CD4-positive, alpha-beta T cell treated with Interleukin-4 for 1 hour (primary cell): ENCODE results near the gene GSK3B.
A peak's percentile ranks its signal among the peaks of the same experiment; 100 is the strongest.

ENCODE experiments used
- DNase-seq, 2 donors: peaks; one replicate each; pipeline ENCODE4 v3.0.0-alpha.2; 2020 to 2022

The GSK3B gene

DNA sequence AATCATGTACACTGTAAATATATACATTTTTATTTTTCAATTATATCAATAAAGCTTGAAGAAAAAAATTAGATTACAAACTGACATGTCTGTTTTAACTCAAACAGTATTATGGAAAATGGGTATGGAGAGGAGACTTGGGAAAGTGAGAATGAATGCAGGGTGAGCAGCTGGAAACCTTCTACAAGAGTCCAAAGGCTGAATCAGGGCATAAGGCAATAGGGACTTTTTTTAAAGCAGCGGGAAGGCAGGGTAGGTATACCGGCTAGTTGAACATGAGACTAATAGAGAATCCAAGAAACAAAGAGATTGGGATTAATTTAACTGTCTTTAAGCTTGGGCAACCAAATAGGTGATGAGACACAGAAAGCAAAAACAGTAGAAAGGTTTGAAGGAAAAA lies 167.1 kb downstream of the GSK3B start:
- no peak for DNase-seq

GRCh38 chr3:119924111-119925094 lies 169.8 kb downstream of the GSK3B start:
- no peak for DNase-seq

GRCh38 chr3:119918992-119919933 lies 175.0 kb downstream of the GSK3B start:
- peak in 1 of 2 donors; percentile 13 for DNase-seq

DNA sequence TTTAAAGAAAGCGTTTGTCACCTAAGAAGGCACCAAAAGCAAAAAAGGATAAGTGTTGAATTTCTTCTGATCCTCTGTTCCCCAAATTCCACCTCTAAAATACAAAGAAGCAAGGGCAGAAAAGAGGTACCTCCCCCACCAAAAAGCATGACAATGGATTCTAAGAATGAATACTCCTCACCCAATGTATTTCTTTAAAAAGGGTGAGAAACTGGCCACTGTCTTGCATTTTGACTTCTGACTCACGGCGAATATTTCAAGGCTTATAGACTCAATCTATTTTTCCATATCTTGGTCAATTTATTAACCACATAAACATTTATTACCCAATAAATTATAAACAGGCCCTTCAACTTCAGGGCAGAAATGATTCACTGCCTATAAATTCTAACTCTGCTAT lies 181.2 kb downstream of the GSK3B start:
- no peak for DNase-seq

- no peak for DNase-seq
Observed at GRCh38 chr3:119912220-119912619, 182.0 kb downstream of the GSK3B start.

DNA sequence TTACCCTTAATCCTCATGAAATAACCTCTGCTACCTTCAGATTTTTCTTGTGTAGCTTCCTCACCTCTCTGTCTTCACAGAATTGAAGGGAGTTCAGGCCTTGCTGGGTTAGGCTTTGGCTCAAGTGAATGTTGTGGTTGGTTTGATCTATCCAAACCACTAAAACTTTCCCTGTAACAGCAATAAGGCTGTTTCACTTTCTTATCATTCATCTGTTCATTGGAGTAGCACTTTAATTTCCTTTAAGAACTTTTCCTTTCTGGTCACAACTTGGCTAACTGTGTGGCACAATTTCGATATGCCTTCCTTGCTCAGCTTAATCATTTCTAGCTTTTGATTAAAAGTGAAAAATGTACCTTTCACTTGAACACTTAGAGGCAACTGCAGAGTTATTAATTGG lies 182.5 kb downstream of the GSK3B start:
- peak in 1 of 2 donors; percentile 17 for DNase-seq

DNA sequence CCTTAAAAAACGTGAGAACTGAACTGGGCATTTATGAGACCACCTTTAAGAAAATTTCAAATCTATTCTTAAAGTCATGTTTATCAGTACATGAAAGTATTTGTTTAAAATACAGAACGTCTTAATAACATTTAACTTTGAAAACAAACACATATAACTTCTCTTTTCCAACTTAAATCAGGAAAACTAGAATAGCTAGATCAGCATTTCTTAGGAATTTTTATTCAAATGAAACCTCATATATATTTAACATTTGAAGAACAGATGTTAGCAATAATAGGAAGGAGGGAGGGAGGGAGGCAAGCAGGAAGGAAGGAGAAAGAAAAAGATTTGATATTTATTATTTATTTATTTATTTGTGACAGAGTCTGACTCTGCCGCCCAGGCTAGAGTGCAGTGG lies 192.2 kb downstream of the GSK3B start:
- no peak for DNase-seq

DNA sequence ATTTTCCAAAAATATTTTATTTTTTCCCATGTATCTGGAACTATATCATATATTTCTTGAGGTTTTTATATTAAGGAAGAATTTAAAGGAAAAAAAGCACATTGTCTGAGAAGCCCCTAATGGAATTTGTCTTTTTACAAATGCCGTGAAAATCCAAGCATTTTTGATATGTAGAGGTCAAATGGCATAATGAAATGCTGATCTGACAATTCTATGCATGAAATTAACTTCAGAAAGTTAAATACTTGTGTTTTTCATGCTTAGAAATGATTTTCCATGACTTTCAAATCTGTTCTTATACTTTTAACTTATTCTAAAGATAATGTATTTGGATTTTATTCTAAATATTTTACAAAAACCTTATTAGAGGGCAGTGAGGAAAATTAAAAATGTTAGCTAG lies 193.1 kb downstream of the GSK3B start:
- no peak for DNase-seq

DNA sequence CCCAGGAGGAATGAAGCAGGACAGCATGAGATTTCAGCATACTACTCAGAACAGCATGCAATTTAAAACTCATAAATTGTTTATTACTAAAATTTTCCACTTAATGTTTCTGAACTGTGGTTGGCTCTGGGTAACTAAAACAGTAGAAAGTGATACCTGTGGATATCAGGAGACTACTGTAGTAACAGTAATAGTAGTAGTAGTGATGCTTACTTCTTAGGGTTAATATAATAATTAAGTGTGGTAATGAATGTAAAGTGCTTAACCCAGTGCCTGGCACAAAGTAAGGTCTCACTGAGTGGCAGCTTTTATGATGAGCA lies 195.1 kb downstream of the GSK3B start:
- DNase-seq, result no peak

DNA sequence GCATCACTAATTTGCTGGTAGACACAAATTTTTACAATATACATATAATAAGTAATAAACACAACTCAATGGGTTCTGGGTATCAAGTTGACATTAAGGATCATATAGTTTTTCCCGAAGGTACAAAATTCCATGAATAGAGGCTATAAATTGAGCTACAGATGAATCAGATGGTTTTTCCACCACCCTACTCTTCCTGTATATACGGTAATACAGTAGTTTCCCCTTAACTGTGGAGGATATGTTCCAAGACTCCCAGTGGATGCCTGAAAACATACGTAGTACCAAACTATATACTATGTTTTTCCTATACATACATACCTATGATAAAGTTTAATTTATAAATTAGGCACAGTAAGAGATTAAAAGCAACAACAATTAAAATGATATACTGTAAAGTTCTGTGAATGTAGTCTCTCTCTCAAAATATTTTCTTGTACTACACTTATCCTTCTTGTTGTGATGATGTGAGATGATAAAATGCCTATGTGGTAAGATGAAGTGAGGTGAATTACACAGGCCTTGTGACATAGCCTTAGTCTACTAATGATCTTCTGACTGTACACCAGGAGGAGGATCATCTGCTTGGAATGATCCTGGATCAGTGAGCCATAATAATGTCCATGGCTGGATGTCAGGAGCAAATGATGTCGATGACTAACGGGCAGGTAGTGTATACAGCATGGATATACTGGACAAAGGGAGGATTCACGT lies 195.6 kb downstream of the GSK3B start:
- no peak for DNase-seq

GRCh38 chr3:119894195-119894594 lies 200.1 kb downstream of the GSK3B start:
- no peak for DNase-seq

DNA sequence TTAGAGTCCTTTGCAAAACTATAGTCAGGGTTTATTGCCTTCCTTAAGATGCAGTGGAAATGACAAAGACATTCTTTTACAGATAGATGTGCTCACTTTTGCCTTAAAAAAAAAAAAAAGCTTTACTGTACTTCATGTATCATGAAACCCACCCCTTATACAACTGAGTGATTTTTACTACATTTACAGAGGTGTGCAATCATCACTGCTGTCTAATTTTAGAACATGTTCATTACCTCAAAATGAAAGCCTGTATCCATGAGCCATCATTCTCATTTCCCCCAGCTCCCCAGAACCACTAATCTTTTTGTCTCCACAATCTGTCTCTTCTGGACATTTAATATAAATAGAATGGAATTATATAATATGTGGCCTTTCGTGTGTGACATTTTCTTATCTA lies 200.5 kb downstream of the GSK3B start:
- DNase-seq, result no peak

- peak; percentile 15 to 72 for DNase-seq
Observed at GRCh38 chr3:119891944-119892721, 202.1 kb downstream of the GSK3B start.

DNA sequence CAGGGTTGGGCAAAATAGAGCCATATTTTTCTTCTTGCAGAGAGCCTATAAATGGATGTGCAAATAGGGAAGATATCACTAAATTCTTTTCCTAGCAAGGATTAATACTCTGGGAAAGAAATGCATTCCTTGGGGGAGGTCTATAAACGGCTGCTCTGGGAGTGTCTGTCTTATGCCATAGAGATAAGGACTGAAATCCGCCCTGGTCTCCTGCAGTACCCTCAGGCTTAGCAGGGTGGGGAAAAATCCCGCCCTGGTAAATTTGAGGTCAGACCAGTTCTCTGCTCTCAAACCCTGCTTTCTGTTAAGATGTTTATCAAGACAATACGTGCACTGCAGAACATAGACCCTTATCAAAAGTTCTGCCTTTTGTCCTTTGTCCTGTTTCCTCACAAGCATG lies 205.6 kb downstream of the GSK3B start:
- DNase-seq, result peak in 1 of 2 donors; percentile 5

DNA sequence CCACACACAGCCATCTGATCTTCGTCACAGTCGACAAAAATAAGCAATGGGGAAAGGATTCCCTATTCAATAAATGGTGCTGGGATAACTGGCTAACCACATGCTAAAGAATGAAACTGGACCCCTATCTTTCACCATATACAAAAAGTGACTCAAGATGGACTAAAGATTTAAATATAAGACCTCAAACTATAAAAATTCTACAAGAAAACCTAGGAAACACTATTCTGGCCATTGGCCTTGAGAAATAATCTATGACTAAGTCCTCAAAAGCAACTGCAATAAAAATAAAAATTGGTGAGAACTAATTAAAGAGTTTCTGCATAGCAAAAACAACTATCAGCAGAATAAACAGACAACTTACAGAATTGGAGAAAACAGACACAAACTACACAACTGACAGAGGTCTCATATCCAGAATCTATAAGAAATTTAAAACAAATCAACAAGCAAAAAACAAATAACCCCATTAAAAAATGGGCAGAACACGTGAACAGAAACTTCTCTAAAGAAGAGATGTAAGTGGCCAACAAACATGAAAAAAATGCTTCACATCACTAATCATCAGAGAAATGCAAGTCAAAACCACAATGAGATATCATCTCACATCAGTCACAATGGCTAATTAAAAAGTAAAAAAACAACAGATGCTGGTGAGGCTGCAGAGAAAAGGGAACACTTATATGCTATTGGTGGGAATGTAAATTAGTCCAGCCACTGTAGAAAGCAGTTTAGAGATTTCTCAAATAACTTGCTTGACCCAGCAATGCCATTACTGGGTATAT lies 208.3 kb downstream of the GSK3B start:
- DNase-seq, result no peak

DNA sequence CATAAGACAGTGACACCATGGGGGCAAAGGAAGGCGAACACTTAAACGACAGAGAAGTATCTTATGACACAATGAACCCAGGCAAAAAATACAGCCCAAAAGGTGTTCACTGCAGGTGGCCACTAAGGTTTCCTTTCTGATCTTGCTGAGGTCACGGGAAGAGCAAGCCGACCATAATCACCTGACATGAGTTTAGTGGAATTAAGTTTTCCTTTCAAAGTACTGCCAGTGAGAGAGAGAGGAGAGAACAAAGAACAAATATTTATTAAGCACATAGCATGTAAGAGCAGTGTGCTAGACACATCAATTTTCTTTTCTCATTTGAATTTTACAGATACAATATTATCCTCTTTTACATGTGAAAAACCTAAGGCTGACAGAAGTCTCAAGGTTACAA lies 210.1 kb downstream of the GSK3B start:
- DNase-seq, result no peak

- no peak for DNase-seq
Observed at GRCh38 chr3:119883461-119884160, 210.6 kb downstream of the GSK3B start.

DNA sequence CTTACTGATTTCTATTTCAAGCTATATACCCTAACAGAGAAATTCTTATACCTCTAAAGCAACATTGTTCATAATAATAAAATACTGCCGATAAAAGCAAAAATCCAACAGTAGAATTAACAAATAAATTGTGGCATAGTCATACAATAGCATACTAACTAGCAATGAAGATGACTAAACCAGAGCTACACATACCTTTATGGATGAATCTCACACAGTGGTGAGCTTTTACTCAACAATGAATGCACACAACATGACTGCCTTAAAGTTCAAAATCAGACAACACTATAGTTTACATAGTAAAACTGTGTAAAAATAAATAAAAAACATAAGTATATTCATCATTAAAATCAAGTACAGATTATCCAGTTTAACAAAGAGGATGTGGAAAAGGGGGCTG lies 213.3 kb downstream of the GSK3B start:
- no peak for DNase-seq

- DNase-seq, result no peak
Observed at GRCh38 chr3:119873646-119874045, 220.6 kb downstream of the GSK3B start.

DNA sequence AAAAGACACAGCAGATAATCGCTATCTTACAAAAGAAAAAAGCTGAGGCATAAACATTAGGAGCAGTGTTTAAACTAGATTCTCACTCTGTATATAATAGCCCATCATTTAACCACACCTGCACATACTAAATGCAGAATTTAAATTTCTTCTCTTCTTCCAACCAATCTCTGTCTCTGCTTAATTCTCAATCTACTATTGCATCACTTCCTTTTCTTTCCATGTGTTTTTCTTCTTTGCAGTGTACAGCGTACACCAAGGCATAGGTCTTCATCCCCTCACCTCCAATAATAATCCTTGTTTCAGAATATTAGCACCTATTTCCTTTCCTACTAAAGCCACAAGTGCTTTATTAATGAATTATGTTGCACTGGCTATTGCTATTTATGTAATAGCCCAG lies 221.5 kb downstream of the GSK3B start:
- DNase-seq, result no peak

DNA sequence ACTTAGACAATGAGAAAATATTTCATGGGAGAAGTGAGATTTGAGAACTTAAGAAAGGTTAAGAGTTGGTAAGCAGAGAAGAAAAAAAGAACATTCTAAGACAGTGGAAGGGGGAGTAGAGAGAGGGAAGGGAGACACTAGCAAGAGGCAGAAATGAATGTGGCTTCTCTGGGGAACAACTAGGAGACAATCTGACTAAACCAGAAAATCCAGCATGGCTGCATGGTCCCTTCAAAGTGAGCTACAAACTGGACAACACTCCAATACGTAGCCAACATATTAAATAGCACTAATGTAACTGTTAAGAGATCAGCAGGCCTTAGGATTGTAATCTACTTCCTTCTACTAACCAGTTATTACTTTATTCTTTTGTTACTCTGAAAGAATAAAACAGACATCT lies 222.7 kb downstream of the GSK3B start:
- no peak for DNase-seq
